ENCODE measurements around the gene SPINK8. TPM values are rescaled to one million over a fixed set of nuclear protein-coding genes. Genes with fewer than 3 reads are reported as not detected.
A peak's percentile ranks its signal among the peaks of the same experiment; 100 is the strongest.
"Not testable (repeated sequence)": the region's sequence is repeated elsewhere in the genome, so short reads cannot be mapped to it uniquely, and the experiment has no call there.

SPINK8 gene
- total RNA-seq, 2 donors from 2014 or later = not detected

DNA sequence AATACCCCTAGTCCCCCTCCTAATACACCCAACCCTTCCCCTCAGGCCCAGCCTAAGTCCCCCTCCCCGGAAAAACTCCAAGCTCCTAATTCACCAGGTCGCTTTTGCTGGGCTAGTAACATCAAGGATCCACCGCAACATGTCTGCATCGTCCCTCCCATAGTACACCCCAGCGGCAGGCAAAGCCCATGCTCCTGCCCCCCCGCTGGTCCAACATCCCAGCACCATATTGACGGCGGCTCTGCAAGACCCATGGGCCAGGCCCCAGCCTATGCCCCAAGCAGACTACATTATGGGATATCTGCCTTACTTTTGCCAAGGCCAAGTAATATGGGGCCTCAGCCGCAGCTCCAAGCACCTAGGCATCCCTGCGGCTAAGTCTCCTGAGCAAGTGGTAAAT, 59.0 kb downstream of the SPINK8 start:
- Mint-ChIP-seq H3K9me3 (peaks cover 30% of the 10 kb centered on the region), H3K4me1 (peaks cover 30% of the 10 kb centered on the region), H3K27ac (no peak overlapping the region), H3K4me3 (no peak overlapping the region), H3K36me3 (ENCODE audit: low read depth) (peaks cover 32% of the 10 kb centered on the region), H3K27me3 (ENCODE audit: insufficient read depth) (no peaks in the 10 kb centered on the region)
- no peak overlapping the region for H3K9ac ChIP-seq (ENCODE audit: extremely low read depth, low read length, poor library complexity, severe bottlenecking)
- H3K27ac ChIP-seq (ENCODE audit: low read depth, low read length) = no peak overlapping the region
- no peak for DNase-seq
- TF ChIP-seq, protein P1, sequence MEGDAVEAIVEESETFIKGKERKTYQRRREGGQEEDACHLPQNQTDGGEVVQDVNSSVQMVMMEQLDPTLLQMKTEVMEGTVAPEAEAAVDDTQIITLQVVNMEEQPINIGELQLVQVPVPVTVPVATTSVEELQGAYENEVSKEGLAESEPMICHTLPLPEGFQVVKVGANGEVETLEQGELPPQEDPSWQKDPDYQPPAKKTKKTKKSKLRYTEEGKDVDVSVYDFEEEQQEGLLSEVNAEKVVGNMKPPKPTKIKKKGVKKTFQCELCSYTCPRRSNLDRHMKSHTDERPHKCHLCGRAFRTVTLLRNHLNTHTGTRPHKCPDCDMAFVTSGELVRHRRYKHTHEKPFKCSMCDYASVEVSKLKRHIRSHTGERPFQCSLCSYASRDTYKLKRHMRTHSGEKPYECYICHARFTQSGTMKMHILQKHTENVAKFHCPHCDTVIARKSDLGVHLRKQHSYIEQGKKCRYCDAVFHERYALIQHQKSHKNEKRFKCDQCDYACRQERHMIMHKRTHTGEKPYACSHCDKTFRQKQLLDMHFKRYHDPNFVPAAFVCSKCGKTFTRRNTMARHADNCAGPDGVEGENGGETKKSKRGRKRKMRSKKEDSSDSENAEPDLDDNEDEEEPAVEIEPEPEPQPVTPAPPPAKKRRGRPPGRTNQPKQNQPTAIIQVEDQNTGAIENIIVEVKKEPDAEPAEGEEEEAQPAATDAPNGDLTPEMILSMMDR (conservative IDR thresholded peaks at IDR 0.05) = no peak
- no peak overlapping the region for H3K4me3 ChIP-seq (ENCODE audit: low read length)
- no peaks in the 10 kb centered on the region for H3K27me3 ChIP-seq (ENCODE audit: control insufficient read depth, insufficient read depth, low read length, poor library complexity, severe bottlenecking)
- peaks cover 20% of the 10 kb centered on the region for H3K36me3 ChIP-seq (ENCODE audit: control insufficient read depth, insufficient read depth, low read length)
- peaks cover 13% of the 10 kb centered on the region for H3K4me1 ChIP-seq (ENCODE audit: control insufficient read depth, insufficient read depth, low read length)
- H3K9me3 ChIP-seq (ENCODE audit: control insufficient read depth, low read length) = peaks cover 26% of the 10 kb centered on the region
- WGBS, 2 experiments (ENCODE audit: insufficient coverage in 1 of 2, insufficient read length in 1 of 2) = 94 to 98% methylated on average over 6 to 10 of the region's 10 CpGs

DNA sequence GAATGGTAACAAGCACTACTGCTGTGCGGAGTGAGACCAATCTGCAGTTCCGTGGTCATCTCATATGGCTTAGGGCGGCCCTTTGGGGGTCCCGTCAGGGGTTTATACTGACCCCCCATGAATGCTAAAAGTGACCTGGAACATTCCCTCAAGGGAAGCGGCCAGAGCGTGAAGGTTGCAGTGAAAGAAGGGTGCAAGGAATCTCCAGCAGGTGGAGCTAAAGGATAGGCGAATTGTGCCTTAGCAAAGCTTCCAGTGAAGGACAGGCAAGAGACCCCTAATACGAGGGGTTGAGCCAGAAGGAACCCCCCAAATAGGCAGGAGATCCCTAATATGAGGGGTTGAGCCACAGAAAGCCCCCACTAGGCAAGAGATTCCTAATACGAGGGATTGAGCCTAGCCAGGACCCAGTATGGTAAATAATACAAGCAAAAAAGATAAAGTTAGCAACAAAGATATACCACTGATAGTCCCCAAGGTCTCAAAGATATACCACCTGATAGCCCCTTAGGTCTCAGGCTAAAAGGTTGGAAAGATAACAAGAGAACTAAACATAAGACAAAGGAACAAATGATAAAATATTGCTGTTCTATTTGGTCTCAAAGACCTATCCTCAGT, 59.8 kb downstream of the SPINK8 start:
- peak; percentile 86 for DNase-seq
- peaks cover 40% of the 10 kb centered on the region for H3K36me3 Mint-ChIP-seq (ENCODE audit: low read depth)
- peaks cover 30% of the 10 kb centered on the region for H3K4me1 Mint-ChIP-seq
- no peak overlapping the region for H3K4me3 Mint-ChIP-seq
- H3K27ac Mint-ChIP-seq = no peak overlapping the region
- H3K9me3 Mint-ChIP-seq = peaks cover 30% of the 10 kb centered on the region
- no peaks in the 10 kb centered on the region for H3K27me3 Mint-ChIP-seq (ENCODE audit: insufficient read depth)
- H3K27ac ChIP-seq (ENCODE audit: low read depth, low read length) = no peak overlapping the region
- TF ChIP-seq, protein P1 (conservative IDR thresholded peaks at IDR 0.05) = peak; percentile 88
- H3K4me3 ChIP-seq (ENCODE audit: low read length) = no peak overlapping the region
- peaks cover 27% of the 10 kb centered on the region for H3K36me3 ChIP-seq (ENCODE audit: control insufficient read depth, insufficient read depth, low read length)
- H3K9me3 ChIP-seq (ENCODE audit: control insufficient read depth, low read length) = peaks cover 26% of the 10 kb centered on the region
- H3K27me3 ChIP-seq (ENCODE audit: control insufficient read depth, insufficient read depth, low read length, poor library complexity, severe bottlenecking) = no peaks in the 10 kb centered on the region
- peaks cover 13% of the 10 kb centered on the region for H3K4me1 ChIP-seq (ENCODE audit: control insufficient read depth, insufficient read depth, low read length)
- H3K9ac ChIP-seq (ENCODE audit: extremely low read depth, low read length, poor library complexity, severe bottlenecking) = no peak overlapping the region
- 48 to 68% methylated on average over 9 of the region's 9 CpGs for WGBS, 2 experiments (ENCODE audit: insufficient coverage in 1 of 2, insufficient read length in 1 of 2)

DNA sequence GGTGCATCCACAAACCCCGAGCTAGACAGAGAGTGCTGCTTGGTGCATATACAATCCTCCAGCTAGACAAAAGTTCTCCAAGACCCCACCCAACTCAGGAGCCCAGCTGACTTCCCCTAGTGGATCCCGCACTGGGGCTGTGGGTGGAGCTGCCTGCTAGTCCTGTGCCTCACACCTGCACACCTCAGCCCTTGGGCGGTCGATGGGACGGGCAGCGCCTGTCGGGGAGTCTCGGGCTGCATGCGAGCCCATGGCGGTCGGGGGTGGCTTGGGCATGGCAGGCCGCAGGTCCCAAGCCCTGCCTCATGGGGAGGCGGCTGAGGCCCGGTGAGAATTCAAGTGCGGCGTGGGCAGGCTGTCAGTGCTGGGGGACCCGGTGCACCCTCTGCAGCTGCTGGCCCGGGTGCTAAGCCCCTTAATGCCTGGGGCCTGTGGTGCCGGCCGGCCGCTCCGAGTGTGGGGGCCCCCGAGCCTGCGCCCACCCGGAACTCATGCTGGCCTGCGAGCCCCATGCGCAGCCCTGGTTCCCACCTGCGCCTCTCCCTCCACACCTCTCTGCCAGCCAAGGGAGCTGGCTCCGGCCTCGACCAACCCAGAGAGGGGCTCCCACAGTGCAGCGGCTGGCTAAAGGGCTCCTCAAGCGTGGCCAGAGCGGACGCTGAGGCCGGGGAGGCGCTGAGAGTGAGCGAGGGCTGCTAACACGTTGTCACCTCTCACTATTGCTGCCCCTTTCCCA, 61.5 kb downstream of the SPINK8 start:
- H3K9ac ChIP-seq (ENCODE audit: extremely low read depth, low read length, poor library complexity, severe bottlenecking) = no peak overlapping the region
- TF ChIP-seq, protein P1 (conservative IDR thresholded peaks at IDR 0.05) = no peak
- H3K27ac ChIP-seq (ENCODE audit: low read depth, low read length) = no peak overlapping the region
- Mint-ChIP-seq H3K4me1 (peaks cover 35% of the 10 kb centered on the region), H3K27me3 (ENCODE audit: insufficient read depth) (no peaks in the 10 kb centered on the region), H3K9me3 (peaks cover 30% of the 10 kb centered on the region), H3K27ac (no peak overlapping the region), H3K36me3 (ENCODE audit: low read depth) (peaks cover 55% of the 10 kb centered on the region), H3K4me3 (no peak overlapping the region)
- peaks cover 10% of the 10 kb centered on the region for H3K4me1 ChIP-seq (ENCODE audit: control insufficient read depth, insufficient read depth, low read length)
- H3K9me3 ChIP-seq (ENCODE audit: control insufficient read depth, low read length) = peaks cover 26% of the 10 kb centered on the region
- DNase-seq = peak; percentile 61
- 95 to 97% methylated on average over 10 to 38 of the region's 38 CpGs for WGBS, 2 experiments (ENCODE audit: insufficient coverage in 1 of 2, insufficient read length in 1 of 2)
- no peaks in the 10 kb centered on the region for H3K27me3 ChIP-seq (ENCODE audit: control insufficient read depth, insufficient read depth, low read length, poor library complexity, severe bottlenecking)
- H3K36me3 ChIP-seq (ENCODE audit: control insufficient read depth, insufficient read depth, low read length) = peaks cover 37% of the 10 kb centered on the region
- H3K4me3 ChIP-seq (ENCODE audit: low read length) = no peak overlapping the region

DNA sequence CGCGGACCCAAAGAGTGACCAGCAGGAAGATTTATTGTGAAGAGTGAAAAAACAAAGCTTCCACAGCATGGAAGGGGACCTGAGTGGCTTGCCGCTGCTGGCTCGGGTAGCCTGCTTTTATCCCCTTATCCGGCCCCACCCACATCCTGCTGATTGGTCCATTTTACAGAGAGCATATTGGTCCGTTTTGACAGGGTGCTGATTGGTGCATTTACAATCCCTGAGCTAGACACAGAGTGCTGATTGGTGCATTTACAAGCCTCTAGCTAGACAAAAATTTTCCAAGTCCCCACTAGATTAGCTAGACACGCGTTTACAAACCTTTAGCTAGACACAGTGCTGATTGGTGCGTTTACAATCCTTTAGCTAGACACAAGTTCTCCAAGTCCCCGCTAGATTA, 62.2 kb downstream of the SPINK8 start:
- not testable (repeated sequence) for H3K27me3 ChIP-seq (ENCODE audit: control insufficient read depth, insufficient read depth, low read length, poor library complexity, severe bottlenecking); H3K4me1 ChIP-seq (ENCODE audit: control insufficient read depth, insufficient read depth, low read length); H3K9ac ChIP-seq (ENCODE audit: extremely low read depth, low read length, poor library complexity, severe bottlenecking); H3K4me3 ChIP-seq (ENCODE audit: low read length); H3K27me3 Mint-ChIP-seq (ENCODE audit: insufficient read depth); H3K27ac ChIP-seq (ENCODE audit: low read depth, low read length); DNase-seq; H3K4me3 Mint-ChIP-seq; H3K27ac Mint-ChIP-seq
- peaks cover 30% of the 10 kb centered on the region for H3K9me3 Mint-ChIP-seq
- H3K4me1 Mint-ChIP-seq = peaks cover 28% of the 10 kb centered on the region
- Histone ChIP-seq H3K36me3 (ENCODE audit: control insufficient read depth, insufficient read depth, low read length) (peaks cover 44% of the 10 kb centered on the region), H3K9me3 (ENCODE audit: control insufficient read depth, low read length) (peaks cover 26% of the 10 kb centered on the region)
- WGBS, 2 experiments (ENCODE audit: insufficient coverage in 1 of 2, insufficient read length in 1 of 2) = 88 to 94% methylated on average over 7 to 10 of the region's 10 CpGs
- peaks cover 62% of the 10 kb centered on the region for H3K36me3 Mint-ChIP-seq (ENCODE audit: low read depth)

Data from endodermal cell (in vitro differentiated cells).